Esophagus squamous epithelium (tissue), 5 donors: Measurements from ENCODE around the gene PRMT1. TPM values are rescaled to one million over a fixed set of nuclear protein-coding genes. Genes with fewer than 3 reads are reported as not detected.

Source experiments
- DNase-seq: peaks from one replicate; lab custom pipeline; 2025; lab: John Stamatoyannopoulos, UW
- H3K27ac ChIP-seq, 4 donors: fragments of 200-600 bp; sonication (generic); one replicate each; pipeline ENCODE4 v1.5.1; 2016 to 2019; ENCODE audit warnings: mild to moderate bottlenecking in 1 of 4
- H3K27me3 ChIP-seq, 4 donors: fragments of 200-600 bp; sonication (generic); 1 replicate in 3 of 4; 2 replicates in 1 of 4; pipeline versions ENCODE4 v1.5.1 to v1.6.0; 2017 to 2021; ENCODE audit warnings: antibody characterized with exemption in 1 of 4
- H3K36me3 ChIP-seq, 3 donors: fragments of 200-600 bp; sonication (generic); one replicate each; pipeline ENCODE4 v1.5.1; 2016 to 2019
- H3K4me1 ChIP-seq, 3 donors: fragments of 200-600 bp; sonication (generic); one replicate each; pipeline ENCODE4 v1.5.1; 2017 to 2019
- H3K4me3 ChIP-seq, 4 donors: fragments of 200-600 bp; sonication (generic); 1 replicate in 3 of 4; 2 replicates in 1 of 4; pipeline ENCODE4 v1.5.1; 2016 to 2019; ENCODE audit warnings: mild to moderate bottlenecking in 2 of 4, moderate library complexity in 1 of 4
- H3K9me3 ChIP-seq, 3 donors: fragments of 200-600 bp; sonication (generic); one replicate each; pipeline ENCODE4 v1.5.1; 2016 to 2019
- POLR2A ChIP-seq, 4 donors: fragments of 450-650 bp; IDR thresholded peaks; one replicate each; pipeline ENCODE4 v1.6.1; 2017; ENCODE audit warnings: antibody characterized with exemption in 4 of 4, mild to moderate bottlenecking in 4 of 4, moderate library complexity in 3 of 4
- WGBS, 2 donors: methylation state at CpG; one replicate each; pipeline ENCODE4 v1.1.5; 2018; 5-methylcytosine and 5-hydroxymethylcytosine counted together
- intact Hi-C: fragments of 100-400 bp; cut with DNase I; formaldehyde crosslinking; loops from one replicate; pipeline ENCODE4 v1.15.0; 2022
- total RNA-seq, 4 donors: library from RNA; depleted of rRNA; stranded (reverse); fragments of >200 nt; gene quantifications; one replicate each; pipeline ENCODE4 v1.1.0, GENCODE V29; 2016
- TF ChIP-seq, protein P1 (sequence below), 6 experiments: fragments of 450-650 bp in 4 of 6; fragments of 200-600 bp in 2 of 6; sonication (generic) in 2 of 6; IDR thresholded peaks; one replicate each; pipeline ENCODE4 v1.5.1; 2016 to 2019; ENCODE audit warnings: antibody characterized with exemption in 6 of 6, mild to moderate bottlenecking in 4 of 6, moderate library complexity in 4 of 6
- donor health status: DM: yes; HTN: yes; CAD: no.

The PRMT1 gene
- total RNA-seq: 100 to 1,000 TPM in 3 of 4 donors, 10 to 100 TPM in 1; 86.1 to 206 (median 182) TPM

GRCh38 chr19:49677231-49677900 is at the start of gene PRMT1:
Gene PRMT1 (plus strand): TSS chr19:49677271. CDS start chr19:49677281, 10 bp downstream.
- Histone ChIP-seq H3K4me1 (peaks cover 29 to 60% (median 37%) of the 10 kb centered on the region in 3 donors), H3K36me3 (peaks cover 9 to 17% (median 11%) of the 10 kb centered on the region in 3 donors)
- WGBS, 2 donors: 0% methylated on average over 5 to 7 of the region's 57 CpGs

GRCh38 chr19:49629659-49630058 is 47.4 kb upstream of the PRMT1 start:
- H3K4me3 ChIP-seq: no peak overlapping the region
- WGBS, 2 donors: 80 to 94% methylated on average over 4 to 9 of the region's 9 CpGs
- TF ChIP-seq POLR2A (IDR thresholded peaks at IDR 0.05): no peak
- TF ChIP-seq, protein P1, sequence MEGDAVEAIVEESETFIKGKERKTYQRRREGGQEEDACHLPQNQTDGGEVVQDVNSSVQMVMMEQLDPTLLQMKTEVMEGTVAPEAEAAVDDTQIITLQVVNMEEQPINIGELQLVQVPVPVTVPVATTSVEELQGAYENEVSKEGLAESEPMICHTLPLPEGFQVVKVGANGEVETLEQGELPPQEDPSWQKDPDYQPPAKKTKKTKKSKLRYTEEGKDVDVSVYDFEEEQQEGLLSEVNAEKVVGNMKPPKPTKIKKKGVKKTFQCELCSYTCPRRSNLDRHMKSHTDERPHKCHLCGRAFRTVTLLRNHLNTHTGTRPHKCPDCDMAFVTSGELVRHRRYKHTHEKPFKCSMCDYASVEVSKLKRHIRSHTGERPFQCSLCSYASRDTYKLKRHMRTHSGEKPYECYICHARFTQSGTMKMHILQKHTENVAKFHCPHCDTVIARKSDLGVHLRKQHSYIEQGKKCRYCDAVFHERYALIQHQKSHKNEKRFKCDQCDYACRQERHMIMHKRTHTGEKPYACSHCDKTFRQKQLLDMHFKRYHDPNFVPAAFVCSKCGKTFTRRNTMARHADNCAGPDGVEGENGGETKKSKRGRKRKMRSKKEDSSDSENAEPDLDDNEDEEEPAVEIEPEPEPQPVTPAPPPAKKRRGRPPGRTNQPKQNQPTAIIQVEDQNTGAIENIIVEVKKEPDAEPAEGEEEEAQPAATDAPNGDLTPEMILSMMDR (IDR thresholded peaks at IDR 0.05): no peak
- peaks cover 0 to 38% (median 13%) of the 10 kb centered on the region in 3 donors for H3K36me3 ChIP-seq
- H3K27ac ChIP-seq: no peak overlapping the region
- H3K9me3 ChIP-seq: no peaks in the 10 kb centered on the region
- peaks cover 5 to 23% (median 7%) of the 10 kb centered on the region in 3 donors for H3K4me1 ChIP-seq
- H3K27me3 ChIP-seq: no peaks in the 10 kb centered on the region
- DNase-seq: no peak
- intact Hi-C loops: no loop called here

More at GRCh38 chr19:49677231-49677900, at the start of gene PRMT1:
- Histone ChIP-seq H3K4me3 (peak within 1 kb of the TSS; percentile 82 to 100 (median 92)), H3K9me3 (no peaks in the 10 kb centered on the region), H3K27me3 (no peaks in the 10 kb centered on the region), H3K27ac (peak within 1 kb of the TSS; percentile 92 to 97 (median 96))
- no peak for DNase-seq
- TF ChIP-seq, protein P1 (IDR thresholded peaks at IDR 0.05): no peak
- TF ChIP-seq POLR2A (IDR thresholded peaks at IDR 0.05): peak in 3 of 4 donors; percentile 52 to 89 (median 87)
- intact Hi-C loops: loop anchor here (10.0 kb wide), 1 partner anchor 103 kb away; no protein-coding TSS in a partner anchor

- DNase-seq: no peak
- TF ChIP-seq, protein P1 (IDR thresholded peaks at IDR 0.05): no peak
- TF ChIP-seq POLR2A (IDR thresholded peaks at IDR 0.05): no peak
- intact Hi-C loops: no loop called here
Measured at GRCh38 chr19:49631014-49631588, 46.0 kb upstream of the PRMT1 start.

GRCh38 chr19:49631610-49632192 is 45.4 kb upstream of the PRMT1 start:
- H3K9me3 ChIP-seq: no peaks in the 10 kb centered on the region
- 74 to 89% methylated on average over 18 to 19 of the region's 19 CpGs for WGBS, 2 donors
- no peak for DNase-seq
- TF ChIP-seq POLR2A (IDR thresholded peaks at IDR 0.05): no peak
- TF ChIP-seq, protein P1 (IDR thresholded peaks at IDR 0.05): no peak
- no peaks in the 10 kb centered on the region for H3K27me3 ChIP-seq
- intact Hi-C loops: no loop called here
- H3K27ac ChIP-seq: peak overlapping the region in 1 of 4 donors; percentile 2
- H3K4me1 ChIP-seq: peaks cover 14 to 41% (median 19%) of the 10 kb centered on the region in 3 donors
- H3K4me3 ChIP-seq: no peak overlapping the region
- peaks cover 0 to 17% (median 0%) of the 10 kb centered on the region in 3 donors for H3K36me3 ChIP-seq

More at GRCh38 chr19:49631014-49631588, 46.0 kb upstream of the PRMT1 start:
- 25 to 32% methylated on average over 8 to 9 of the region's 9 CpGs for WGBS, 2 donors
- Histone ChIP-seq H3K4me1 (peaks cover 9 to 35% (median 15%) of the 10 kb centered on the region in 3 donors), H3K27me3 (no peaks in the 10 kb centered on the region), H3K4me3 (no peak overlapping the region), H3K9me3 (no peaks in the 10 kb centered on the region), H3K27ac (peak overlapping the region in 3 of 4 donors; percentile 30 to 44 (median 30)), H3K36me3 (peaks cover 0 to 23% (median 0%) of the 10 kb centered on the region in 3 donors)
